IPS-20b (cell line): ENCODE data around the gene GTF2I.
"Not testable (repeated sequence)": the region's sequence is repeated elsewhere in the genome, so short reads cannot be mapped to it uniquely, and the experiment has no call there.

Experiments used
- H3K27ac ChIP-seq: one replicate; pipeline ENCODE4 v1.5.1; 2013; ENCODE audit warnings: low read length
- H3K27me3 ChIP-seq: 2 replicates; pipeline ENCODE4 v1.6.1; 2013; ENCODE audit warnings: mild to moderate bottlenecking, low read length, inconsistent platforms; ENCODE audit not compliant: insufficient read depth
- H3K36me3 ChIP-seq: 2 replicates; pipeline ENCODE4 v1.6.1; 2013; ENCODE audit warnings: low read depth, mild to moderate bottlenecking, inconsistent platforms, low read length, moderate library complexity; ENCODE audit not compliant: insufficient read depth
- H3K4me1 ChIP-seq: 2 replicates; pipeline ENCODE4 v1.6.1; 2013; ENCODE audit warnings: mild to moderate bottlenecking, control low read depth, inconsistent platforms, low read length, moderate library complexity; ENCODE audit not compliant: insufficient read depth
- H3K4me3 ChIP-seq: 2 replicates; pipeline ENCODE4 v1.5.1; 2013; ENCODE audit warnings: mild to moderate bottlenecking, low read length, inconsistent platforms
- H3K9ac ChIP-seq: 2 replicates; pipeline ENCODE4 v1.6.1; 2013; ENCODE audit warnings: low read depth, mild to moderate bottlenecking, inconsistent platforms, low read length, moderate library complexity
- H3K9me3 ChIP-seq: 2 replicates; pipeline ENCODE4 v1.6.1; 2013; ENCODE audit warnings: mild to moderate bottlenecking, low read depth, low read length, inconsistent platforms; ENCODE audit not compliant: insufficient read depth

GTF2I gene

GRCh38 chr7:74766991-74767390 is 109.5 kb downstream of the GTF2I start:
- H3K27me3 ChIP-seq, H3K27ac ChIP-seq, H3K9ac ChIP-seq, H3K4me3 ChIP-seq, H3K9me3 ChIP-seq, H3K4me1 ChIP-seq, H3K36me3 ChIP-seq: not testable (repeated sequence)

DNA sequence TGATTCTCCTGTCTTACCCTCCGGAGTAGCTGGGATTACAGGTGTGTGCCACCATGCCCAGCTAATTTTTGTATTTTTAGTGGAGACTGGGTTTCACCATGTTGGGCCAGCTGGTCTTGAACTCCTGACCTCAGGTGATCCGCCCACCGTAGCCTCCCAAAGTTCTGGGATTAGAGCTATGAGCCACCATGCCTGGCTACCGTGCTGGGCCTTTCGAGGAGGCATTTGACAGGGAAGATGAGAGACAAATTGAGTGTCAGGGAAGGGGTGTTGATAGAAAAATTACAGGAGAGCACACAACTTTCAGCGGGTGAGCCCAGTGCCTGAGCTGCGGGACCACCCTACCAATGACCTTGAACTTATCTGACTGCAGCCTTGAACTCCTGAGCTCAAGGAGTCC is 112.5 kb downstream of the GTF2I start:
- H3K9ac ChIP-seq, H3K27ac ChIP-seq: not testable (repeated sequence)

GRCh38 chr7:74772093-74772492 is 114.6 kb downstream of the GTF2I start:
- H3K36me3 ChIP-seq, H3K4me1 ChIP-seq, H3K4me3 ChIP-seq, H3K27ac ChIP-seq, H3K9me3 ChIP-seq, H3K27me3 ChIP-seq, H3K9ac ChIP-seq: not testable (repeated sequence)

More for the DNA sequence above, 112.5 kb downstream of the GTF2I start:
- H3K36me3 ChIP-seq, H3K27me3 ChIP-seq, H3K4me1 ChIP-seq, H3K4me3 ChIP-seq, H3K9me3 ChIP-seq: not testable (repeated sequence)

GRCh38 chr7:74773760-74774750 is 116.5 kb downstream of the GTF2I start, which contains the start of gene NCF1:
Gene NCF1 (plus strand): TSS chr7:74774011. CDS start chr7:74774032, 21 bp downstream.
- not testable (repeated sequence) for H3K4me1 ChIP-seq, H3K36me3 ChIP-seq, H3K9me3 ChIP-seq, H3K27me3 ChIP-seq, H3K4me3 ChIP-seq, H3K27ac ChIP-seq, H3K9ac ChIP-seq

- H3K4me3 ChIP-seq, H3K27me3 ChIP-seq, H3K4me1 ChIP-seq, H3K36me3 ChIP-seq, H3K27ac ChIP-seq, H3K9ac ChIP-seq, H3K9me3 ChIP-seq: not testable (repeated sequence)
Measured at GRCh38 chr7:74775111-74775510, 117.6 kb downstream of the GTF2I start.

DNA sequence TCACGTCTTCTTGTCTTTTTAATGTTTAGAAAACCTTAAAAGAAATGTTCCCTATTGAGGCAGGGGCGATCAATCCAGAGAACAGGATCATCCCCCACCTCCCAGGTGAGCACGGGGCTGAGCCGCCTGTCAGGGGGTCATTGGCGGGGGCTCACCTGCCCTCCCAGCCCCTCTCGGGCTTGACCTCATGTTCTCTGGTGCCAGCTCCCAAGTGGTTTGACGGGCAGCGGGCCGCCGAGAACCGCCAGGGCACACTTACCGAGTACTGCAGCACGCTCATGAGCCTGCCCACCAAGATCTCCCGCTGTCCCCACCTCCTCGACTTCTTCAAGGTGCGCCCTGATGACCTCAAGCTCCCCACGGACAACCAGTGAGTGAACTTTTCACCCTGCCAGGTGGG is 121.5 kb downstream of the GTF2I start:
- H3K27me3 ChIP-seq, H3K4me1 ChIP-seq, H3K36me3 ChIP-seq, H3K9me3 ChIP-seq, H3K9ac ChIP-seq, H3K4me3 ChIP-seq, H3K27ac ChIP-seq: not testable (repeated sequence)

DNA sequence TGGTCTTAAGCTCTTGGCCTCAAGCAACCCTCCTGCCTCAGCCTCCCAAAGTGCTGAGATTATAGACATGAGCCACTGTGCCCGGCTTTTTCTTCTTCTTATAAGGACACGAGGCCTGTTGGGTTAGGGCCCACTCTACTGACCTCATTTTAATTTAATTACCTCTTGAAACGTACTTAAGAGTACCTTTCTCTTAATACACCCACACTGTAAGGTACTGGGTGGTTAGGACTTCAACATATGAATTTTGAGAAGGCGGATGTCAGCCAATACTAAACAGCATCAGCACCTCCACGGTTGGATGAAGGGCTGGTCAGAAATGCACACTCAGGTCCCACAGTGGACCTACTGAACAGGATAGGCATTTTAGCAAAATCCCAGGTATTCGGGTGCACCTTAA is 124.2 kb downstream of the GTF2I start:
- H3K9ac ChIP-seq, H3K36me3 ChIP-seq, H3K27ac ChIP-seq, H3K27me3 ChIP-seq, H3K9me3 ChIP-seq, H3K4me3 ChIP-seq, H3K4me1 ChIP-seq: not testable (repeated sequence)

DNA sequence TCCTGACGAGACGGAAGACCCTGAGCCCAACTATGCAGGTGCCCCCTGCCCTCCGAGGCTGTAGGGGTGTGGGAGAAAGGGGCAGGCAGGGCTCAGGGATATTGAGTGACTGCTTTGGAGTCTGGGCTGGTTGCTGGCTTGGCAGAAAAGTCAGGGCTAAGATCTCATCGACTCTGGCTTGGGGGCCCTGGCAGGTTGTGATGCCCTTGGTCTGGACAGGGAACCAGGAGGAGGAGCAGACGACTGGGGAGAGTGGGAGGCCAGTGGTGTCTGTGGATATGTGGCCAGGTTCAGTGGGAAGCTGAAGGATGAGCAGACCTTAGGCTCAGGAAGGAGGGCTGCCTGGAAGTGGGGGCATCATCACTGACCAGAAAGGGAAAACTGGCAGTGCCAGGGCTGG is 126.1 kb downstream of the GTF2I start:
- not testable (repeated sequence) for H3K27me3 ChIP-seq, H3K9me3 ChIP-seq, H3K4me3 ChIP-seq, H3K36me3 ChIP-seq, H3K9ac ChIP-seq, H3K4me1 ChIP-seq, H3K27ac ChIP-seq

DNA sequence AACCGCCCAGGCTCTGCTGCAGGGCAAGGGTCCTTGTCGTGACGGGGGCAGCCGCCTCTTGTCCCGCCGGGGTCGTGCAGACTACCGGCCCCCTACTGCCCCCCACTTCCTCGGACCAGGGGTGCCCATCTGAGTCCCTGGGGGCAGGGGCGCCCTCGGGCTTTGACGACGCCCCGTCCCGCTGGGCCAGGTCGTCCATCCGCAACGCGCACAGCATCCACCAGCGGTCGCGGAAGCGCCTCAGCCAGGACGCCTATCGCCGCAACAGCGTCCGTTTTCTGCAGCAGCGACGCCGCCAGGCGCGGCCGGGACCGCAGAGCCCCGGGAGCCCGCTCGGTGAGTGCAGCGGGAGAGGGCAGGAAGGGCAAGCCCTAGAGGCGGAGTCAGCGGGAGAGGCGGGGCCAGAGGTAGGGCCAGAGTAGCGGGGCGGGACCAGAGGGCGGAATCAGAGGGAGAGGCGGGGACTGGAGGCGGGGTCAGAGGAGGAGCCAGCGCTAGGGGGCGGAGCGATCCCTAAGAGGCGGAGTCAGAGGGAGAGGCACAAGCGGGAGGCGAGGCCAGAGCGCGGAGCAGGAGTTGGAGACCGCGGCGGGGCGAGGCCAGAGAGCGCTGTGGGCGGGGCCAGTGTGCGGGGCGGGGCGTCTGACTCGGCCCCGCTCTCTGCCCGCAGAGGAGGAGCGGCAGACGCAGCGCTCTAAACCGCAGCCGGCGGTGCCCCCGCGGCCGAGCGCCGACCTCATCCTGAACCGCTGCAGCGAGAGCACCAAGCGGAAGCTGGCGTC is 131.0 kb downstream of the GTF2I start:
- not testable (repeated sequence) for H3K36me3 ChIP-seq, H3K4me1 ChIP-seq, H3K9me3 ChIP-seq, H3K27ac ChIP-seq, H3K9ac ChIP-seq, H3K27me3 ChIP-seq
- peak overlapping the region; percentile 40; the same call in 1 of the 2 replicates for H3K4me3 ChIP-seq

DNA sequence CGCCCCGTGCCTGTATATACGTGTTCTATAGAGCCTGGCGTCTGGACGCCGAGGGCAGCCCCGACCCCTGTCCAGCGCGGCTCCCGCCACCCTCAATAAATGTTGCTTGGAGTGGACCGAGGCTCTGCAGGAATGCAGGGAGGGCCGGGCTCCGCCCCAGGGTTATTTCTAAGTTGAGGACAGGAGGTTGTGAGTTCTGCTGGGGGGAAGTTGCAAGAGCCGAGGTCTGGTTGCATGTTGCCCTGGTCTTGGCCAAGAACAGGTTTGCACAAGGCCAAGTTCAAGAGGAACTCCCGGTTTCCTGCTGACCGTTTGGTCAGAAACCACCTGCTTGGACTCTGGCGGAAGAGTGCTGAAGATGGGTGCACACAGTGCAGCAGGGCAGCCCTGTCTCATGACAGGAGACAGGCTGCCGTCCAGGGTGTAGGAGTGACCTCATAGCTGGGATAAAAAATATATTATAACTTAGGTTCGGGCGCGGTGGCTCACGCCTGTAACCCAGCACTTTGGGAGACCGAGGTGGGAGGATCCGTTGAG is 131.8 kb downstream of the GTF2I start:
- not testable (repeated sequence) for H3K9me3 ChIP-seq, H3K36me3 ChIP-seq, H3K27ac ChIP-seq, H3K4me3 ChIP-seq, H3K4me1 ChIP-seq, H3K27me3 ChIP-seq, H3K9ac ChIP-seq

DNA sequence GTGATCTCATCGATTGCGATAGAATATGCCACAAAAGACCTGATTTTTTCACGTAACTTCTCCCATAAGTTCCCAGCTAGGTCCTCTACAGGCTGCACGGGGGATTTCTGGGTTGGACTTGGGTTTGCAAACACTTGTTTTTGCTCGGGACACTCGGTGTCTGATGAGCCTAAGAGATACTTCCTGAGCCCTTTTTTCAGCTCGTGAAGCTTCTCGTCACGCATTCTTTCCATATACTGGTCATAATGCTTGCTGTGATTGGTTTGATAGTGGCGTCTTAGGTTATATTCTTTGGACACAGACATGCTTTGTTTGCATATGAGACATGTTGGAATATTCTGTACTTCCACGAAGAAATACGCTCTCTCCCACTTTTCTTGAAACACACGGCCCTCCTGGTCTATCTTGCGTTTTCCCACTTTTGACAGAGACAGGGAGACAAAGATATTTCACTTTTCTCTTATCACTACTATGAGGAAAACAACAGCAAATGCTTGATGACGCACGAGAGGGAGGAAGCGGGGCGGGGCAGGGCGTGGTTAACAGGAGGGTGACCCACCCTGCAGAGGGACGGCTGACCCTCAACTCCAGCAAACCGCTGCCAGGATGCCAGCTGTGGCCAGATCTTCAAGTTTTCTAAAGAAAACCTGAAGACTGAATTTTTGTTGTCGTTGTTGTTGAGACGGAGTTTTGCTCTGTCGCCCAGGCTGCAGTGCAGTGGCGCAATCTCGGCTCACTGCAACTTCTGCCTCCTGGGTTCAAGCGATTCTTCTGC is 140.5 kb downstream of the GTF2I start:
- not testable (repeated sequence) for H3K36me3 ChIP-seq, H3K9me3 ChIP-seq, H3K27me3 ChIP-seq, H3K4me1 ChIP-seq, H3K4me3 ChIP-seq, H3K9ac ChIP-seq, H3K27ac ChIP-seq
